Measurements from ENCODE around the gene SHANK3.

- TF ChIP-seq POLR2A (IDR thresholded peaks at IDR 0.05) (no peak), CTCF (IDR thresholded peaks at IDR 0.05) (no peak)
Measured at GRCh38 chr22:50656122-50657070, 16.2 kb upstream of the SHANK3 start.
